AG10803 (cell line): ENCODE data around the gene NEDD9.

Experiments used
- DNase-seq: peaks from one replicate; pipeline ENCODE4 v3.0.0; 2010; ENCODE audit warnings: low read depth
- H3K4me3 ChIP-seq: 2 replicates; pipeline ENCODE4 v1.5.1; 2011; ENCODE audit warnings: mild to moderate bottlenecking, low read length, control low read depth
- CTCF ChIP-seq: conservative IDR thresholded peaks from 2 replicates; pipeline ENCODE4 v1.5.1; 2011; ENCODE audit warnings: mild to moderate bottlenecking, low read length, control low read depth, inconsistent platforms

NEDD9 gene

GRCh38 chr6:11210386-11211138, 21.9 kb downstream of the NEDD9 start:
- DNase-seq = no peak
- no peak overlapping the region for H3K4me3 ChIP-seq

GRCh38 chr6:11209906-11210305, 22.6 kb downstream of the NEDD9 start:
- no peak for TF ChIP-seq CTCF
- no peak overlapping the region for H3K4me3 ChIP-seq
- peak; percentile 48 for DNase-seq

More at GRCh38 chr6:11210386-11211138, 21.9 kb downstream of the NEDD9 start:
- TF ChIP-seq CTCF = no peak

GRCh38 chr6:11209369-11209768, 23.1 kb downstream of the NEDD9 start:
- no peak for TF ChIP-seq CTCF
- no peak for DNase-seq
- no peak overlapping the region for H3K4me3 ChIP-seq

GRCh38 chr6:11208854-11209253, 23.6 kb downstream of the NEDD9 start:
- DNase-seq = peak; percentile 43
- TF ChIP-seq CTCF = no peak
- no peak overlapping the region for H3K4me3 ChIP-seq

- TF ChIP-seq CTCF = no peak
- no peak overlapping the region for H3K4me3 ChIP-seq
- DNase-seq = no peak
These were observed 24.2 kb downstream of the NEDD9 start for GRCh38 chr6:11208267-11208666.

GRCh38 chr6:11207199-11207968, 25.1 kb downstream of the NEDD9 start:
- TF ChIP-seq CTCF = no peak
- no peak overlapping the region for H3K4me3 ChIP-seq
- DNase-seq = peak; percentile 100

- no peak for DNase-seq
- H3K4me3 ChIP-seq = no peak overlapping the region
- TF ChIP-seq CTCF = no peak
These were observed 25.9 kb downstream of the NEDD9 start for GRCh38 chr6:11206576-11206975.
